D721Med (cell line): ENCODE data around the gene EPB41L5.
"Not testable (repeated sequence)": the region's sequence is repeated elsewhere in the genome, so short reads cannot be mapped to it uniquely, and the experiment has no call there.

ENCODE experiments used
- DNase-seq: peaks from one replicate; pipeline ENCODE4 v3.0.0; 2011; ENCODE audit warnings: low spot score; ENCODE audit not compliant: insufficient read length
- FAIRE-seq: peaks from 2 replicates; lab custom pipeline; 2011; peaks lifted over from hg19 to GRCh38; lab: Jason Lieb, UNC
- TF ChIP-seq, protein P1 (sequence below): IDR thresholded peaks from 2 replicates; pipeline ENCODE4 v1.5.1; 2012; ENCODE audit warnings: mild to moderate bottlenecking, control low read depth; ENCODE audit not compliant: insufficient read depth; ENCODE audit errors: missing control alignments

EPB41L5 gene

DNA sequence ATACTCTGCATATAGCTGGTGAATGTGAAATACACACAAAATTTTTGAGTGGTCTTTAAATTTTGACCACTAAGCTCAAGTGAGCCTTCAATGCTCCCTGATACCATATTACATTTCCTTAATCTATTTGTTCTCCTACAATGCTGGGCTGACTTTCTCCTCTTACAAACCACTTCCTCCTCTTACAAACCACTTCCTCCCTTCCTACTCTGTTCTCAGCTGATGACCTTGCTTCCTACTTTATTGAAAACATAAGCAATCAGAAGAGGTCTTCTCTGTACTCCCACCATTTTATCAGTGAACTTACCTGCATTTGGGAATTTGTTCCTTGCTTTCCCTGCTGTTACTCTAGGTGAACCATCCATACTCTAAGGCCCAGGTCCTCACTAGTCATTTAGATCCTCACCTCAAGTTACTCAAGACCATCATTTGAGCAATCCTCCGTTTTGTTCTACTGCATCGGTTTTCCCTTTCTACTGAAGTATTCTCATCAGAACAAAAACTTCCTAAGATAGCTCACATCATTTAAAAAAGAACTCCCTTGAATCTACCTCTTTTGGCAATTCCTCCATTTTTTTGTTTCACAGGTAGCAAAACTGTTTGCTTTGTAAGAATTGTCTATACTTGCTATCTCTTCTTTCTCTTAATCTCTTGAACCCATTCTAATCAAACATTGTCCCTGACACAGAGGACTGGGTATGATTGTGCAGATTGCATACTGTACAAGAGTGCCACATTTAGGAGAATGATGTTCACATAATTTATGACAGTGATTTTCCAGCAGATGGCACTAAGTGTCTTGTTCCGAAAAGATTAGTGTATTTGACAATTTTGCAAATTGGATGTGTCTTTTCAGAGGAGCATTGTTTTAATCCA is 96.5 kb downstream of the EPB41L5 start:
- no peak for DNase-seq
- TF ChIP-seq, protein P1, sequence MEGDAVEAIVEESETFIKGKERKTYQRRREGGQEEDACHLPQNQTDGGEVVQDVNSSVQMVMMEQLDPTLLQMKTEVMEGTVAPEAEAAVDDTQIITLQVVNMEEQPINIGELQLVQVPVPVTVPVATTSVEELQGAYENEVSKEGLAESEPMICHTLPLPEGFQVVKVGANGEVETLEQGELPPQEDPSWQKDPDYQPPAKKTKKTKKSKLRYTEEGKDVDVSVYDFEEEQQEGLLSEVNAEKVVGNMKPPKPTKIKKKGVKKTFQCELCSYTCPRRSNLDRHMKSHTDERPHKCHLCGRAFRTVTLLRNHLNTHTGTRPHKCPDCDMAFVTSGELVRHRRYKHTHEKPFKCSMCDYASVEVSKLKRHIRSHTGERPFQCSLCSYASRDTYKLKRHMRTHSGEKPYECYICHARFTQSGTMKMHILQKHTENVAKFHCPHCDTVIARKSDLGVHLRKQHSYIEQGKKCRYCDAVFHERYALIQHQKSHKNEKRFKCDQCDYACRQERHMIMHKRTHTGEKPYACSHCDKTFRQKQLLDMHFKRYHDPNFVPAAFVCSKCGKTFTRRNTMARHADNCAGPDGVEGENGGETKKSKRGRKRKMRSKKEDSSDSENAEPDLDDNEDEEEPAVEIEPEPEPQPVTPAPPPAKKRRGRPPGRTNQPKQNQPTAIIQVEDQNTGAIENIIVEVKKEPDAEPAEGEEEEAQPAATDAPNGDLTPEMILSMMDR = peak; percentile 70
- FAIRE-seq = peak; percentile 94

DNA sequence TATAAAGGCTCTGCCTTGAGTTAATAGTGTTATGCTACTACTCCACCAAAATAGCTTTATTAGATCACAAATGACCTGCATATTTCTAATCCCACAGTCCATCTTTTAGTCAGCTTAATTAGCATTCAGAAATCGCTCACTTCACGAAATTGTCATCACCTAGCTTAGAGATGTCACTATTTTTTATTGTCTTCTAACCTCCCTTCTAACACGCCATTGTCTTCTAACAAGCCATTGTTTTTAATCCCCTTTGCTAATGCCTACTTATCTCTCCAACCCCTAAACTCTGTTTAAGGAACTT is 97.1 kb downstream of the EPB41L5 start:
- DNase-seq (no peak), FAIRE-seq (no peak)
- TF ChIP-seq, protein P1 = no peak

DNA sequence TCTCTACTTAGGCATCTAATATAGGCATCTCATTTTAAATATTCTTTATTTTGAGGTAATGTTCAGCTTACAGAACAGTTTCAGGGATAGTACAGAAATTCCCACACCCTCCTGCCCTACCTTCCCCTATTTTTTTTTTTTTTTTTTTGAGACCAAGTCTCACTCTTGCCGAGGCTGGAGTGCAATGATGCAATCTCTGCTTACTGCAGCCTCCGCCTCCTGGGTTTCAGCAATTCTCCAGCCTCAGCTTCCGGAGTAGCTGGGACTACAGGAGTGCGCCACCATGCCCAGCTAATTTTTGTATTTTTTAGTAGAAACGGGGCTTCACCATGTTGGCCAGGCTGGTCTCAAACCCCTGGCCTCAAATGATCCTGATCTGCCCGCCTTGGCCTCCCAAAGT is 97.6 kb downstream of the EPB41L5 start:
- no peak for DNase-seq
- TF ChIP-seq, protein P1 = no peak
- FAIRE-seq = no peak

DNA sequence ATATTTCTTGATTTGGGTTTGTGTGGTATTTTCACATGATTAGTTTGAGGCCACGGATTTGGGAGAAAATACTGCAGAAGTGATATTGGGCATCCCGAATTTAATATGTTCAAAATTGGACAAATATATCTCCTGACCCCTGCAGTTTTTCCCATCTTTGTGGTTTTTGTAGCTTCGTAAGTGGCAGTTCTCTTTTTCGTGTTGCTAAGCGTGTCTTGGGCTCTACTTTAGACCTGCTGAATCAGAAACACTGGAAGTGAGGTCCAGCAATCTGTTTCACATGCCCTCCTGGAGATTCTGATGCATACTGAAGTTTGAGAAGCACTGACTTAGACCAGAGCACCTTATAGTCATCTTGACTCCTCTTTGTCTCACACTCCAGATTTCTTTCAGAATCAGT is 98.3 kb downstream of the EPB41L5 start:
- DNase-seq (no peak), FAIRE-seq (no peak)

GRCh38 chr2:120118018-120118417 is 105.1 kb downstream of the EPB41L5 start:
- no peak for FAIRE-seq
- TF ChIP-seq, protein P1 = no peak

More for the DNA sequence above, 98.3 kb downstream of the EPB41L5 start:
- TF ChIP-seq, protein P1 = no peak

DNA sequence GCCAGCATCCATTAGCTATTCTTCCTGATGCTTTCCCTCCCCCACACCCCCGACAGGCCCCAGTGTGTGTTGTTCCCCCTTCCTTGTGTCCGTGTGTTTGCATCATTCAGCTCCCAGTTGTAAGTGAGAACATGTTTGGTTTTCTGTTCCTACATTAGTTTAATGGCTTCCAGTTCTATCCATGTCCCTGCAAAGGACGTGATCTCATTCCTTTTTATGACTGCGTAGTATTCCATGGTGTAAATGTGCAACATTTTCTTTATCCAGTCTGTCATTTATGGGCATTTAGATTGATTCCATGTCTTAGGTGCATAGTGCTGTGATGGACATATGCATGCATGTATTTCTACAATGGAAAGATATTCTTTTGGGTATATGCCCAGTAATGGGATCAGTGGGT is 105.6 kb downstream of the EPB41L5 start:
- no peak for FAIRE-seq
- no peak for DNase-seq
- TF ChIP-seq, protein P1 = no peak

More at GRCh38 chr2:120118018-120118417, 105.1 kb downstream of the EPB41L5 start:
- no peak for DNase-seq

GRCh38 chr2:120121337-120121736 is 108.5 kb downstream of the EPB41L5 start:
- DNase-seq, FAIRE-seq: not testable (repeated sequence)
